Right ventricle myocardium superior (tissue), 1 donor: ENCODE data around the gene TALDO1. TPM values are rescaled to one million over a fixed set of nuclear protein-coding genes. Genes with fewer than 3 reads are reported as not detected.
A peak's percentile ranks its signal among the peaks of the same experiment; 100 is the strongest.

ENCODE experiments used
- ATAC-seq: fragments of 200-7000 bp; cut with Tn5 transposase; one replicate; pipeline ENCODE4 v1.9.1; 2020; ENCODE audit warnings: mild to moderate bottlenecking; ENCODE audit not compliant: poor library complexity
- DNase-seq: peaks from one replicate; pipeline ENCODE4 v3.0.0-alpha.2; 2020
- intact Hi-C: fragments of 100-400 bp; cut with DNase I; formaldehyde crosslinking; loops from one replicate; pipeline ENCODE4 v1.11.2; 2022
- total RNA-seq: library from RNA; stranded (reverse); fragmentation: NEBNext Ultra II Directional; extraction: Animal tissue kit (Norgen Biotek cat#: 25700); gene quantifications from one replicate; pipeline ENCODE4 v1.2.1, GENCODE V29; 2021
- donor health status: DM: no; HTN: yes; CAD: no; lungs with severe emphysema.

TALDO1 gene
- total RNA-seq, 1 donor from 2014 or later, result 90.1 TPM

GRCh38 chr11:802693-803466 lies 55.6 kb downstream of the TALDO1 start:
- no peak for DNase-seq
- ATAC-seq, result no peak
- intact Hi-C loops, result no loop called here

- intact Hi-C loops, result no loop called here
- DNase-seq (no peak), ATAC-seq (no peak)
These were observed 56.1 kb downstream of the TALDO1 start for GRCh38 chr11:803467-803742.

GRCh38 chr11:803770-804598 lies 56.7 kb downstream of the TALDO1 start:
- ATAC-seq (no peak), DNase-seq (no peak)
- intact Hi-C loops, result no loop called here

GRCh38 chr11:804599-804964 lies 57.3 kb downstream of the TALDO1 start:
- DNase-seq (no peak), ATAC-seq (no peak)
- intact Hi-C loops, result no loop called here

- ATAC-seq, result no peak
- intact Hi-C loops, result no loop called here
These were observed 61.4 kb downstream of the TALDO1 start for GRCh38 chr11:808427-809286.

GRCh38 chr11:809287-810039 lies 62.2 kb downstream of the TALDO1 start, which contains the start of gene RPLP2:
TSS of gene RPLP2 (plus strand) at chr11:809967. CDS start at chr11:810235, 268 bp downstream.
- intact Hi-C loops, result no loop called here
- peak; percentile 94 for ATAC-seq
- DNase-seq, result peak; percentile 99

More at GRCh38 chr11:808427-809286, 61.4 kb downstream of the TALDO1 start:
- no peak for DNase-seq

- DNase-seq (no peak), ATAC-seq (no peak)
- intact Hi-C loops, result no loop called here
These were observed 62.8 kb downstream of the TALDO1 start for GRCh38 chr11:810040-810567.

- ATAC-seq (no peak), DNase-seq (no peak)
- intact Hi-C loops, result no loop called here
These were observed 64.4 kb downstream of the TALDO1 start for GRCh38 chr11:811446-812245.

GRCh38 chr11:812390-812789 lies 65.1 kb downstream of the TALDO1 start:
- intact Hi-C loops, result no loop called here
- DNase-seq (no peak), ATAC-seq (no peak)

GRCh38 chr11:813072-813455 lies 65.8 kb downstream of the TALDO1 start:
- ATAC-seq (no peak), DNase-seq (no peak)
- intact Hi-C loops, result no loop called here

GRCh38 chr11:813456-814096 lies 66.3 kb downstream of the TALDO1 start:
- ATAC-seq (no peak), DNase-seq (no peak)
- intact Hi-C loops, result no loop called here

Other genes with a start within 250 kb of the TALDO1 start
- 171 TPM for gene RNH1, start 240.2 kb upstream of the TALDO1 start, total RNA-seq
- 60.5 TPM for gene HRAS, start 211.9 kb upstream of the TALDO1 start, total RNA-seq
- 0.13 TPM for gene LRRC56, start 209.9 kb upstream of the TALDO1 start, total RNA-seq
- gene LMNTD2, start 186.7 kb upstream of the TALDO1 start, total RNA-seq, result 0.22 TPM
- gene RASSF7, start 186.5 kb upstream of the TALDO1 start, total RNA-seq, result 4.4 TPM
- gene PHRF1, start 171.0 kb upstream of the TALDO1 start, total RNA-seq, result 16.5 TPM
- 7.5 TPM for gene IRF7, start 131.5 kb upstream of the TALDO1 start, total RNA-seq
- not detected for gene CDHR5, start 122.5 kb upstream of the TALDO1 start, total RNA-seq
- not detected for gene SCT, start 120.3 kb upstream of the TALDO1 start, total RNA-seq
- not detected for gene DRD4, start 110.2 kb upstream of the TALDO1 start, total RNA-seq
- gene DEAF1, start 52.2 kb upstream of the TALDO1 start, total RNA-seq, result 22.1 TPM
- 9.1 TPM for gene TMEM80, start 51.6 kb upstream of the TALDO1 start, total RNA-seq
- 3.2 TPM for gene EPS8L2, start 41.2 kb upstream of the TALDO1 start, total RNA-seq
- gene GATD1, start 30.0 kb downstream of the TALDO1 start, total RNA-seq, result 17.4 TPM
- gene CEND1, start 42.6 kb downstream of the TALDO1 start, total RNA-seq, result 0.19 TPM
- gene SLC25A22, start 50.8 kb downstream of the TALDO1 start, total RNA-seq, result 3.4 TPM
- 7.3 TPM for gene PIDD1, start 57.8 kb downstream of the TALDO1 start, total RNA-seq
- gene RPLP2, start 62.5 kb downstream of the TALDO1 start, total RNA-seq, result 982 TPM
- gene PNPLA2, start 71.5 kb downstream of the TALDO1 start, total RNA-seq, result 346 TPM
- 18.9 TPM for gene CRACR2B, start 80.5 kb downstream of the TALDO1 start, total RNA-seq
- gene CD151, start 85.5 kb downstream of the TALDO1 start, total RNA-seq, result 405 TPM
- gene POLR2L, start 95.1 kb downstream of the TALDO1 start, total RNA-seq, result 267 TPM
- 40.5 TPM for gene TSPAN4, start 95.4 kb downstream of the TALDO1 start, total RNA-seq
- gene CHID1, start 163.3 kb downstream of the TALDO1 start, total RNA-seq, result 48.3 TPM
- gene AP2A2, start 178.4 kb downstream of the TALDO1 start, total RNA-seq, result 53.5 TPM